HL-60 (cell line): Measurements from ENCODE around the gene SNTG2.

Experiments
- DNase-seq, 2 experiments: peaks; one replicate each; pipeline ENCODE4 v3.0.0-alpha.2; 2010 to 2020; ENCODE audit warnings: low read depth in 1 of 2, low spot score in 1 of 2
- H3K27ac ChIP-seq: fragments of 250-450 bp; sonication (Bioruptor Pico); replicated peaks from 2 replicates; pipeline ENCODE4 v1.5.1; 2020; ENCODE audit warnings: mild to moderate bottlenecking, moderate library complexity
- H3K27me3 ChIP-seq: fragments of 250-450 bp; sonication (Bioruptor Pico); 2 replicates; pipeline ENCODE4 v1.5.1; 2021; ENCODE audit warnings: mild to moderate bottlenecking, moderate library complexity; ENCODE audit not compliant: insufficient read depth, poor library complexity, severe bottlenecking
- H3K4me3 ChIP-seq: replicated peaks from 2 replicates; pipeline ENCODE4 v1.5.1; 2011; ENCODE audit warnings: mild to moderate bottlenecking, control low read depth, low read length; ENCODE audit not compliant: insufficient read depth
- GABPA ChIP-seq: IDR thresholded peaks from 2 replicates; pipeline ENCODE4 v1.6.1; 2012; ENCODE audit warnings: low read depth
- POLR2AphosphoS5 ChIP-seq: IDR thresholded peaks from 2 replicates; pipeline ENCODE4 v1.6.1; 2012; ENCODE audit warnings: low read depth
- SPI1 ChIP-seq: IDR thresholded peaks from 2 replicates; pipeline ENCODE4 v1.6.1; 2012; ENCODE audit warnings: low read depth, mild to moderate bottlenecking, borderline replicate concordance
- TF ChIP-seq, protein P1 (sequence below): IDR thresholded peaks from 2 replicates; pipeline ENCODE4 v1.6.1; 2012; ENCODE audit warnings: low read depth; ENCODE audit not compliant: insufficient replicate concordance
- TF ChIP-seq, protein P2 (sequence below): IDR thresholded peaks from one replicate; pipeline ENCODE4 v1.5.1; 2011; ENCODE audit warnings: low read length, control low read depth, inconsistent platforms; ENCODE audit not compliant: insufficient read depth

The SNTG2 gene

DNA sequence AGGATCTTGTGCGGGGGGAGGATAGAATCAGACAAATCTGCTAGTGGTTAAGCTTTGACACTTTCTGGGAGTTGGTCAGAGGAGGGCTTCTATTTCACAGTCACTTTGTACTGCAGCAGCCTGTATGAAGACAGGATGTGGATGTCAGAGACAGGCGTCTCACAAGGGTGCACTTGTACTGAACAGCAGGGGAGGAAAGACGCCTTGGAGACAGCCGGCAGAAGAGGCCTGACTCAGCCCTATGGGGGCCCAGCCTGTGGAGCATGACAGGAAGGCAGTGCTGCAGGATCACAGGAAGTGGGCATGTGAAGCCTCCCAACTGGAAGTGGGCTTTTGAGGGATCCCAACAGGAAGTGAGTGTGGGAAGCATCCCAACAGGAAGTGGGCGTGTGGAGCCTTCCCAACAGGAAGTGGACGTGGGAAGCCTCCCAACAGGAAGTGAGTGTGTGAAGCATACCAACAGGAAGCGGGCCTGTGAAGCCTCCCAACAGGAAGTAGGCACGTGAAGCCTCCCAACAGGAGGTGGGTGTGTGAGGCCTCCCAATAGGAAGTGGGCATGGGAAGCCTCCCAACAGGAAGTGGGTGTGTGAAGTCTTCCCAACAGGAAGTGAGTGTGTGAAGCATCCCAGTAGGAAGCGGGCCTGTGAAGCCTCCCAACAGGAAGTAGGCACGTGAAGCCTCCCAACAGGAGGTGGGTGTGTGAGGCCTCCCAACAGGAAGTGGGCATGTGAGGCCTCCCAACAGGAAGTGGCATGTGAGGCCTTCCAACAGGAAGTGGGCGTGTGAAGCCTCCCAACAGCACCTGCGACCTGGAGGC lies 212.3 kb downstream of the SNTG2 start:
- Histone ChIP-seq H3K27ac (no peak overlapping the region), H3K4me3 (no peak overlapping the region), H3K27me3 (no peaks in the 10 kb centered on the region)
- peak; percentile 1 to 40 for DNase-seq
- TF ChIP-seq, protein P1, sequence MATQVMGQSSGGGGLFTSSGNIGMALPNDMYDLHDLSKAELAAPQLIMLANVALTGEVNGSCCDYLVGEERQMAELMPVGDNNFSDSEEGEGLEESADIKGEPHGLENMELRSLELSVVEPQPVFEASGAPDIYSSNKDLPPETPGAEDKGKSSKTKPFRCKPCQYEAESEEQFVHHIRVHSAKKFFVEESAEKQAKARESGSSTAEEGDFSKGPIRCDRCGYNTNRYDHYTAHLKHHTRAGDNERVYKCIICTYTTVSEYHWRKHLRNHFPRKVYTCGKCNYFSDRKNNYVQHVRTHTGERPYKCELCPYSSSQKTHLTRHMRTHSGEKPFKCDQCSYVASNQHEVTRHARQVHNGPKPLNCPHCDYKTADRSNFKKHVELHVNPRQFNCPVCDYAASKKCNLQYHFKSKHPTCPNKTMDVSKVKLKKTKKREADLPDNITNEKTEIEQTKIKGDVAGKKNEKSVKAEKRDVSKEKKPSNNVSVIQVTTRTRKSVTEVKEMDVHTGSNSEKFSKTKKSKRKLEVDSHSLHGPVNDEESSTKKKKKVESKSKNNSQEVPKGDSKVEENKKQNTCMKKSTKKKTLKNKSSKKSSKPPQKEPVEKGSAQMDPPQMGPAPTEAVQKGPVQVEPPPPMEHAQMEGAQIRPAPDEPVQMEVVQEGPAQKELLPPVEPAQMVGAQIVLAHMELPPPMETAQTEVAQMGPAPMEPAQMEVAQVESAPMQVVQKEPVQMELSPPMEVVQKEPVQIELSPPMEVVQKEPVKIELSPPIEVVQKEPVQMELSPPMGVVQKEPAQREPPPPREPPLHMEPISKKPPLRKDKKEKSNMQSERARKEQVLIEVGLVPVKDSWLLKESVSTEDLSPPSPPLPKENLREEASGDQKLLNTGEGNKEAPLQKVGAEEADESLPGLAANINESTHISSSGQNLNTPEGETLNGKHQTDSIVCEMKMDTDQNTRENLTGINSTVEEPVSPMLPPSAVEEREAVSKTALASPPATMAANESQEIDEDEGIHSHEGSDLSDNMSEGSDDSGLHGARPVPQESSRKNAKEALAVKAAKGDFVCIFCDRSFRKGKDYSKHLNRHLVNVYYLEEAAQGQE: no peak
- TF ChIP-seq GABPA (no peak; the same call in 1 of the 2 replicates), SPI1 (no peak; the same call in 1 of the 2 replicates), POLR2AphosphoS5 (no peak)
- TF ChIP-seq, protein P2, sequence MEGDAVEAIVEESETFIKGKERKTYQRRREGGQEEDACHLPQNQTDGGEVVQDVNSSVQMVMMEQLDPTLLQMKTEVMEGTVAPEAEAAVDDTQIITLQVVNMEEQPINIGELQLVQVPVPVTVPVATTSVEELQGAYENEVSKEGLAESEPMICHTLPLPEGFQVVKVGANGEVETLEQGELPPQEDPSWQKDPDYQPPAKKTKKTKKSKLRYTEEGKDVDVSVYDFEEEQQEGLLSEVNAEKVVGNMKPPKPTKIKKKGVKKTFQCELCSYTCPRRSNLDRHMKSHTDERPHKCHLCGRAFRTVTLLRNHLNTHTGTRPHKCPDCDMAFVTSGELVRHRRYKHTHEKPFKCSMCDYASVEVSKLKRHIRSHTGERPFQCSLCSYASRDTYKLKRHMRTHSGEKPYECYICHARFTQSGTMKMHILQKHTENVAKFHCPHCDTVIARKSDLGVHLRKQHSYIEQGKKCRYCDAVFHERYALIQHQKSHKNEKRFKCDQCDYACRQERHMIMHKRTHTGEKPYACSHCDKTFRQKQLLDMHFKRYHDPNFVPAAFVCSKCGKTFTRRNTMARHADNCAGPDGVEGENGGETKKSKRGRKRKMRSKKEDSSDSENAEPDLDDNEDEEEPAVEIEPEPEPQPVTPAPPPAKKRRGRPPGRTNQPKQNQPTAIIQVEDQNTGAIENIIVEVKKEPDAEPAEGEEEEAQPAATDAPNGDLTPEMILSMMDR: no peak

DNA sequence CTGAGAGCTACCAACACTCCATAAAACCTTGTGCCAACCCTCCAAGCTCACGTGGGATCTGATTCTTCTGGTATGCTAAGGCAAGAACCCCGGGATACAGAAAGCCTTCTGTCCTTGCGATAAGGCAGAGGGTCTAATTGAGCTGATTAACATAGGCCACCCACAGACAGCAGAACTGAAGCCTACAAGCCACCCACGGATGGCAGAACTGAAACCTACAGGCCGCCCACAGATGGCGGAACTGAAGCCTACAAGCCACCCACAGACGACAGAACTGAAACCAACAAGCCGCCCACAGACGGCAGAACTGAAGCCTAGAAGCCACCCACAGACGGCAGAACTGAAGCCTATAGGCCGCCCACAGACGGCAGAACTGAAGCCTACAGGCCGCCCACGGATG lies 216.3 kb downstream of the SNTG2 start:
- DNase-seq: no peak
- Histone ChIP-seq H3K4me3 (no peak overlapping the region), H3K27ac (no peak overlapping the region), H3K27me3 (no peaks in the 10 kb centered on the region)
- TF ChIP-seq, protein P1: no peak
- TF ChIP-seq, protein P2: no peak
- TF ChIP-seq POLR2AphosphoS5: no peak

DNA sequence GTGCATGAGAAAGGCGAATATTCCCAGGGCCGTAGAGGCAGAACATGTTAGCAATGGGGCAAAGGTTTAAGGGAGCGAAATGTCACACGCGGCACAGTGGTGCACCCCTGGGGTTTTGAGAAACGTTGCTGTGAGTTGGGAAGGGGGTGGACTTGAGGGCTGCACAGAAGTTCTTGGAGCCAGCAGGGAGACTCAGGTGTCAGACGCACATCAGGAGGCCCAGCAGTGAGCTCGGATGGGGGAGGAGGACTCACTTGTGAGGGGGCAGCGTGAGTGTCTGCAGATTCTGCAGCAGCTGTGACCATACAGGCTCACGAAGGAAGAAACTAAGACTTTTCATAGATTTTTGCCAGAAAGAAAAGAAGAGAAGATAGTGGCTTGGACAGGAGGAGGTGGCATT lies 218.2 kb downstream of the SNTG2 start:
- Histone ChIP-seq H3K27me3 (no peaks in the 10 kb centered on the region), H3K4me3 (no peak overlapping the region), H3K27ac (no peak overlapping the region)
- TF ChIP-seq GABPA (no peak), SPI1 (no peak), POLR2AphosphoS5 (no peak)
- TF ChIP-seq, protein P2: no peak
- TF ChIP-seq, protein P1: no peak
- DNase-seq: no peak
